ENCODE measurements around the gene EGF.
"Not testable (repeated sequence)": the region's sequence is repeated elsewhere in the genome, so short reads cannot be mapped to it uniquely, and the experiment has no call there.

The EGF gene

GRCh38 chr4:109914322-109914721 is 1.6 kb downstream of the EGF start:
- DNase-seq = no peak

GRCh38 chr4:109915385-109916026 is 2.8 kb downstream of the EGF start:
- DNase-seq = no peak

- no peak for DNase-seq
These were observed 3.3 kb downstream of the EGF start for GRCh38 chr4:109916027-109916409.

DNA sequence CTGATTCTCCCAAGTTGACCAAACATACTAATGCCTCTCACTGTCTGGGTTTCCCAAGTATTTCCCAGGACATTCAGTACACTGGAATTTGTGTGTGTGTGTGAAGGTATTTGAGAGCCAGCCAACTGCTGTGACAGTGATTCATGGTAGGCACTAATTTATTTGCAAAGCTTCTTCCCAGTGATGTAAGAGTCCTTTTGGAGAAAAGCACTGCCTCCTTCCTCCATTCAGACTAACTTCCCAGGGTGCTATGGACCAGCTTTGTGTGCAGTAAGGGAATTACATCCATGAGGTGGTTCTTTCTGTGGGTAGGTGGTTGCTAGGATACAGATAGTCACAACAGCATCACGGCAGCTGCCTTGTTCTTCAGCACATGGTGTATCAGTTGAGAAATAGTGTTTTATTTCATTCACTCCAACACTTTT is 8.7 kb downstream of the EGF start:
- DNase-seq = no peak

DNA sequence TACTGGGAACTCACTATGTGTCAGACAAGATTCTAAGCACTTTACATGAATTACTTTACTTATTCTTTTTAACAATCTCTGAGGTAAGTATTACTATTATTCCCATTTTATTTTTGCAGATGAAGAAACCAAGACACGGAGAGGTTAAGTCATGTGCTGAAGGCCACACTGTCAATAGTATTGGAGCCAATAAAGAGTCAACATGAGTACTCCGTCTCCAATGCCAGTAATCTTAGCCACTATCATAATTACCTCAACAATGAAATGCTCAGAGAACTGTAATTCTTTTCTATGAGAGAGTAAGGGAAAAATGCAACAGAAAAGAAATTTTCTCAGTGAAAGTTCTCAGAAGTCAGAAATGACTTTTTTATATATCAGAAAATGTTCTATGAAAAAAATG is 12.7 kb downstream of the EGF start:
- no peak for DNase-seq

- no peak for DNase-seq
These were observed 15.8 kb downstream of the EGF start for GRCh38 chr4:109928327-109929045.

DNA sequence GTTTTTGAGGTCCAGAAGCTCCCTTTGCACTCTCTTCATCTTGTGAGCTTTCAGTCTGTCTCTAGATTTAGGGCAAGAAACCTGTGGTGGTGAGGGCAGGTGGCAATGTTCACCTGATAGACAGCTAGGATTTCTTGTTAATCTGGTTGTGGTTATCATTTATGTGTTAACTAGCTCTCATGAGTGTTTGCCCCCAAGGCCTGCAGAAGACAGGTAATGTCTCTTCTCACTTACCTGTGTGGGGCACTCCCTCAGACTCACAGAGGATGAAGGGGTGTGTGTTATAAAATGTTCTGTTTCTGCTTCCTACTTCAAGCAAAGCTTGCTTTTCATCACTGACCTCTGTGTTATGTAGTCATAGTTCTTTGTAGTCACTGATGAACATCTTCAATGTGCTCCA is 17.8 kb downstream of the EGF start:
- DNase-seq = no peak

DNA sequence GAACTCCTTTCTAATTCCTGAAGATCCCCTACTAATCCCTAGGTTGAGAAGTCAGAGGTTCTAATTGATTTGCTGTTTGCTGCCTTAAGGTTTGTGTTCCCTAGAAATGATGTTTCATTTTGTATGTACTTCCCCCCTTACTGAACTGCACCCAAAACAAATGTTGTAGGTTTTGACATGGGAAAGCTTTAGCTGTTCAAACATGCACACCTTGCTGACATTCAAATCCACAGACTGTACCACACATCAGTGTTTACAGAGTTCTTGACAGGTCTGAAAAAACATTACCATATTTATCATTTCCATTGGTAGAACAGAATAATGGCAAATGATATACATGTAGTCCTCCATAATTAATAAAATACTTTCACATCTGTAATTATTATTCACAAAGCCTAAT is 18.2 kb downstream of the EGF start:
- DNase-seq = no peak

DNA sequence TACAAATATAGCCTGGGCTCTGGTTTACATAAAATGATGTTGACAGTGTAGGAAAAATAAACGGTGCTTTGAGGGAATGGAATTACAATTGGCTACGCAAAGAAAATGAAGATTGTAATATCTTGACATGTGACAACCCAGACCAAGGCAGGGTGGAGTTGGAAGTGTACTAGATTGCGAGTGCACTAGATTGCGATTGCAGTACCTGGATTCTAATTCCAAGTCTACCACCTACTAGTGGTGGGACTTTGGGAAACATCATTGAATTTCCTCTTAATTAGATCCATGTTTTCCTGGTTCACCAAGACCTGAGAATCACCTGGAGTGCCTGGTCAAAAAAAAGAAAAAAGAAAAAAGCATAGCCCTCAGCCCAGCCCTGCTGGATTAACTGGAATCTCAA is 18.6 kb downstream of the EGF start:
- DNase-seq = no peak

GRCh38 chr4:109937352-109937751 is 24.7 kb downstream of the EGF start:
- not testable (repeated sequence) for DNase-seq

- no peak for DNase-seq
These were observed 26.5 kb downstream of the EGF start for GRCh38 chr4:109939190-109939589.

DNA sequence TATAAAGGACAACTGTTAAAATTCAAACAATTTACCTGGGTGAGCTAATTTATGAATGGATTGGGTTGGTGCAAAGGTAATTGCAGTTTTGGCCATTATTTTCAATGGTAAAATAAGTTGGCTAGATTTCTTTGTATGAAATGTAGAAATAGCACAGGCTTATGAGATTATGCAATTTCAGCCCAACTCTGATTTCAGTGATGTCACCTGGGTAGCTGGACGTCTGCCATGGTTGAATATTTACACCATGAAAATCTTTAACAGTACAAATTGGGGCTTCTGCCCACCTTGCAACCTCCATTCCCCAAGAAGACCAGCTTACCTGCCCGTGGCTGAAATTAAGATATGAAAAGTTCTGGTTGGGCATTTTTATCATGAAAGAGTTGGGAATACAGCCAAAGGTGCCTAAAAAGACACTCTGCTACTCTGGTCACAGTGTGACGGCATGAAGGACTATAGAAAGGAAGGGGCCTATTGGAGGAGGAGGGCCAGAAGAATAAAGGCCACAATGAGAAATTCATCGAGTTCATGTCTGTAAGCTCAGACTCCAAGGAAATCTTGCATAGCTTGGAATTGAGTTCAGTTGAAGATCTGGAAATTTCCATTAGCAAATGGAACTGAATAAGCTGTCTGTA is 29.7 kb downstream of the EGF start:
- DNase-seq = no peak

DNA sequence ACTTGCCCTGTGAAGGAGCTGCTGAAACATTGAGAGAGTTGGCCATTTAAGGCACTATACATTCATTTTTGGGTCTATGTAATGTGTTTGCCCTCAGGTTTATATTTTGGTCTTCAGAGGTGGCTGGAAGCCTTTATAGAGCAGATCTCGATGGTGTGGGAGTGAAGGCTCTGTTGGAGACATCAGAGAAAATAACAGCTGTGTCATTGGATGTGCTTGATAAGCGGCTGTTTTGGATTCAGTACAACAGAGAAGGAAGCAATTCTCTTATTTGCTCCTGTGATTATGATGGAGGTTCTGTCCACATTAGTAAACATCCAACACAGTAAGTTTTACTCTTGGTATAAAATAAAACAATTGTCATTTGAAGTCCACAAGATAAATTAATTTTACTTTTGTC is 31.1 kb downstream of the EGF start:
- no peak for DNase-seq

GRCh38 chr4:109944591-109944990 is 31.9 kb downstream of the EGF start:
- no peak for DNase-seq

- no peak for DNase-seq
These were observed 32.4 kb downstream of the EGF start for GRCh38 chr4:109945056-109945455.

GRCh38 chr4:109946120-109946519 is 33.4 kb downstream of the EGF start:
- no peak for DNase-seq

DNA sequence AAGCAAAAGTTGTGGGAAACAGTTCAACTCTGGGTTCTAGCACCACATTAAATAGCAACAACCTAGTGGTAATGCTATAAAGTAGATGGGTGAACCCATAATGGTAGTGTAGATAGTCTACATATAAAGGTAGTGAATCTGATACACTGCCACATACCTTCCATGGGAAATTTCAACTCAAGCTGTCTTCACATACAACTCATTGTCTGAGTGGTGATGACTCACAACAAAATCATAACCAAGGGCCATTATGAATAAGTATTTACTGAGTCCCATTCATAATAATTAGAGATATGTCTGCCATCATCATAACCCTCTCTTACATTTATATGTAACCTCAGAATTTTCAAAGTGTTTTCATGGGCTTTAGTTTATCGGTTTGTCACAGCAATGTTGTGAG is 34.8 kb downstream of the EGF start:
- no peak for DNase-seq

DNA sequence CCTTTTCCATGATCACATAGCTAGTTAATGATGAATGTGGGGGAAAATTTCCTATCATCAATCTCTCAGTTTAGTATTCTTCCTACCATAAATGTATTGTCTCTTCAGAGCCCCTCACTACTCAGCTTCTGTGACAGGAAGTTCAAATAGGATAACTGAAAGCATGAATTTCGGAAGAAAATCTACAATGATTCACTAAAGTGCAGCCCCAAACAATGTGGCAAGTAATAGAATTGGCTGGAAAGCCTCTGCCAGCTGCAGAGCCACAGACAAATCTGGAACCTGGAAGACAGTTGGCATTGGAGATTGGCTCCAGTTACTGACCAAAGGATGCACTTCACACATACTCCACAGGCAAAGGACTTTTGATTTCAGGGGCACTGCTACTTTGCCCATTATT is 35.2 kb downstream of the EGF start:
- no peak for DNase-seq

DNA sequence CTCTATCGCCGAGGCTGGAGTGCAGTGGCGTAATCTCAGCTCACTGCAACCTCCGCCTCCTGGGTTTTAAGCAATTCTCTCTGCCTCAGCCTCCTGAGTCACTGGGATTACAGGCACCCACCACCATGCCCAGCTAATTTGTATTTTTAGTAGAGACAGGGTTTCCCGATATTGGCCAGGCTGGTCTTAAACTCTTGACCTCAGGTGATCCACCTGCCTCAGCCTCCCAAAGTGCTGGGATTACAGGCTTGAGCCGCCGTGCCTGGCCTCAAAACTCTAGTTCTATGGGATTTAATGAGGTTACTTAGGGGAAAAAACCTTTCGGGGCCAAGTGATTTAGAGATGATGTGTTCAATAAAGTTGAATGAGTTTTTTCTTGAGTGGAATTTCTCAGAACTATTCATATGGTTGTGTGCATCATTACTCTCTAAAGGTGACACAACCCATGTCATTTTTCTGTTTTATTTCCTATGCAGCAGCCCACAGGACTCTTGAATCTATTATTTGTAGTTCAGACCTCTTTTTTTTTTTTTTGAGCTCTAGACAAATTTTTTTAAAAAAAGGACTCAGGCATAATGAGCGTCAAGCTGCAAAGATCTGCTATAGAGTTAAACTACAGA is 36.5 kb downstream of the EGF start:
- not testable (repeated sequence) for DNase-seq

DNA sequence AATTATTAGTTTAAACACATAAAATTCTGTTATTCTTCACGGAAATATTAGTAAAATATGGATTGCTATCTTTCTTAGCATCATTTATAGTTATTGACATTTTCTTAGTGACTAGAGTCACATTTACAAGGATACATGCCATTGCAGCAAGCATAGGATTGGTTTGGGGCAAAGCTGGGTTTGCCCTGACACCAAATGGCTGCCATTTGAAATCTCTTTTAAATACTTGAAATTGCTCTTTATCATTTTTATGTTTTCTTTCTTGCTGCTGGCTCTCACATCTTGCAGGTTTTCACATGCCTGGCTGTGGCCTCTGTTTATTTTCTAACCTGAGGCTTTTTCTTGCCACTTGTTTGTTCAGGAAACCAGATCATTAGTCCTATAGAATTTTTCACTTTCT is 39.9 kb downstream of the EGF start:
- no peak for DNase-seq

GRCh38 chr4:109953556-109953955 is 40.9 kb downstream of the EGF start:
- no peak for DNase-seq

GRCh38 chr4:109955146-109955545 is 42.5 kb downstream of the EGF start:
- no peak for DNase-seq

DNA sequence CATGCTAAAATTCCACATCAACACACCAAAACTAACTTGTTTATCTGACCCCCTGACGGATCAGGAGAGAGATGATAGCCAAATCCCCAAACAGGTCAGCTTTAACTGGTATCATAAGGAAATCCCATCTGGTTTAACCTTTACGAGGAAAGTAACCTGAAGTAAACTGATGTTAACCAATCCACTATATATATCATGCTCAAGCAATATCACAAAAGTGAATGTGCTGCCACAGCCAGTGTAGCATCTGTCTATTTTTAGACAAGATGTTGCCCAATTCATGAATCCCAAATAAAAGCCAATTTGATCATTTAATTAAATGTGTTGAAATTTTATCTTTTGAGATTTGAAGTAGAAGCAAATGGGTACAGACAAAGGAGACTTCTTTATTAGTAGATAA is 44.5 kb downstream of the EGF start:
- DNase-seq = no peak

DNA sequence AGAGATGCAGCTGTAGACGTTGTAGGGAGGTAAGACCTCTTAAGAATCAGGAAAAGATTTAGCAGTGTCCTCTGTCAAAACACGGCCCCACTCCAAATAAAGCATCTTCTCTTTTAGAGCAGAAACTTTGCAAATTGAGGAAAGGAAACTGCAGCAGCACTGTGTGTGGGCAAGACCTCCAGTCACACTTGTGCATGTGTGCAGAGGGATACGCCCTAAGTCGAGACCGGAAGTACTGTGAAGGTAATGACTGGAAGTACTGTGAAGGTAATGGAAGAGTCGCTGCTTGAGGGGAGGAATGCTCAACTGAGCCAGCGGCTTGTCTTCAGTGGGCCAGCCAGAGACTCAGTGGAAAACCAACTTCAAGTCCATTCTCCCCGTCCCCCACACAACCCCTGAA is 46.5 kb downstream of the EGF start:
- no peak for DNase-seq
